Fibroblast of lung (primary cell): Measurements from ENCODE around the gene ARVCF. TPM values are rescaled to one million over a fixed set of nuclear protein-coding genes. Genes with fewer than 3 reads are reported as not detected.

Experiments used
- DNase-seq, 2 donors: peaks; one replicate each; pipeline versions ENCODE4 v3.0.0 to v3.0.0-alpha.2; 2010; ENCODE audit warnings: low read depth in 2 of 2
- H2AFZ ChIP-seq: 2 replicates; pipeline ENCODE4 v1.5.1; 2012; ENCODE audit warnings: low read length, control low read depth, inconsistent platforms
- H3K27ac ChIP-seq: 2 replicates; pipeline ENCODE4 v1.5.1; 2011; ENCODE audit warnings: low read length, control low read depth; ENCODE audit not compliant: insufficient read depth
- H3K27me3 ChIP-seq: 2 replicates; pipeline ENCODE4 v1.5.1; 2011; ENCODE audit warnings: mild to moderate bottlenecking, low read length; ENCODE audit not compliant: control insufficient read depth, insufficient read depth
- H3K36me3 ChIP-seq: 2 replicates; pipeline ENCODE4 v1.5.1; 2011; ENCODE audit warnings: low read length; ENCODE audit not compliant: control insufficient read depth, insufficient read depth
- H3K4me1 ChIP-seq: 2 replicates; pipeline ENCODE4 v1.5.1; 2011; ENCODE audit warnings: low read length; ENCODE audit not compliant: control insufficient read depth, insufficient read depth; ENCODE audit errors: extremely low read depth
- H3K4me2 ChIP-seq: 2 replicates; pipeline ENCODE4 v1.5.1; 2011; ENCODE audit warnings: low read length, control low read depth; ENCODE audit not compliant: insufficient read depth; ENCODE audit errors: extremely low read depth
- H3K4me3 ChIP-seq, 4 experiments: fragments of 200-600 bp in 1 of 4; sonication (generic) in 1 of 4; replicated peaks in 1 of 4; 2 replicates each; pipeline ENCODE4 v1.5.1; 2011 to 2016; ENCODE audit warnings: low read length in 4 of 4, low read depth in 3 of 4, mild to moderate bottlenecking in 3 of 4, control low read depth in 2 of 4, inconsistent platforms in 1 of 4, mixed read lengths in 1 of 4; ENCODE audit not compliant: insufficient read depth in 1 of 4; ENCODE audit errors: control extremely low read depth in 1 of 4
- H3K79me2 ChIP-seq: 2 replicates; pipeline ENCODE4 v1.5.1; 2012; ENCODE audit warnings: mild to moderate bottlenecking, low read length, inconsistent platforms; ENCODE audit not compliant: control insufficient read depth, insufficient read depth
- H3K9ac ChIP-seq: 2 replicates; pipeline ENCODE4 v1.5.1; 2011; ENCODE audit warnings: mild to moderate bottlenecking, low read length, control low read depth; ENCODE audit not compliant: insufficient read depth
- H3K9me3 ChIP-seq: 2 replicates; pipeline ENCODE4 v1.5.1; 2012; ENCODE audit warnings: low read depth, low read length; ENCODE audit not compliant: control insufficient read depth, insufficient read depth
- H4K20me1 ChIP-seq: 2 replicates; pipeline ENCODE4 v1.5.1; 2011; ENCODE audit warnings: low read length; ENCODE audit not compliant: control insufficient read depth, insufficient read depth; ENCODE audit errors: extremely low read depth
- EZH2 ChIP-seq: IDR thresholded peaks from 2 replicates; pipeline ENCODE4 v1.5.1; 2012; ENCODE audit warnings: low read length, control low read depth, mild to moderate bottlenecking; ENCODE audit errors: missing control alignments
- polyA plus RNA-seq, 2 donors: library from polyadenylated mRNA; depleted of rRNA in 1 of 2; stranded (reverse) in 1 of 2; unstranded in 1 of 2; fragments of >200 nt; gene quantifications; 2 replicates each; pipeline ENCODE4 v1.2.1, GENCODE V29; 2011 to 2012; ENCODE audit warnings: missing spikeins in 1 of 2
- total RNA-seq: library from RNA; depleted of rRNA; stranded (reverse); fragments of >200 nt; gene quantifications from 2 replicates; pipeline ENCODE4 v1.2.1, GENCODE V29; 2014
- TF ChIP-seq, protein P1 (sequence below), 2 donors: IDR thresholded peaks in 1 of 2; conservative IDR thresholded peaks in 1 of 2; 1 replicate in 1 of 2; 2 replicates in 1 of 2; pipeline ENCODE4 v1.5.1; 2011 to 2012; ENCODE audit warnings: low read length in 2 of 2, control low read depth in 1 of 2, inconsistent platforms in 1 of 2, low read depth in 1 of 2, mild to moderate bottlenecking in 1 of 2

Gene ARVCF
- total and polyA plus RNA-seq, 2 donors (not counting 1 experiment from before 2014, with no cell fraction given): 2.0 to 15.7 TPM

DNA sequence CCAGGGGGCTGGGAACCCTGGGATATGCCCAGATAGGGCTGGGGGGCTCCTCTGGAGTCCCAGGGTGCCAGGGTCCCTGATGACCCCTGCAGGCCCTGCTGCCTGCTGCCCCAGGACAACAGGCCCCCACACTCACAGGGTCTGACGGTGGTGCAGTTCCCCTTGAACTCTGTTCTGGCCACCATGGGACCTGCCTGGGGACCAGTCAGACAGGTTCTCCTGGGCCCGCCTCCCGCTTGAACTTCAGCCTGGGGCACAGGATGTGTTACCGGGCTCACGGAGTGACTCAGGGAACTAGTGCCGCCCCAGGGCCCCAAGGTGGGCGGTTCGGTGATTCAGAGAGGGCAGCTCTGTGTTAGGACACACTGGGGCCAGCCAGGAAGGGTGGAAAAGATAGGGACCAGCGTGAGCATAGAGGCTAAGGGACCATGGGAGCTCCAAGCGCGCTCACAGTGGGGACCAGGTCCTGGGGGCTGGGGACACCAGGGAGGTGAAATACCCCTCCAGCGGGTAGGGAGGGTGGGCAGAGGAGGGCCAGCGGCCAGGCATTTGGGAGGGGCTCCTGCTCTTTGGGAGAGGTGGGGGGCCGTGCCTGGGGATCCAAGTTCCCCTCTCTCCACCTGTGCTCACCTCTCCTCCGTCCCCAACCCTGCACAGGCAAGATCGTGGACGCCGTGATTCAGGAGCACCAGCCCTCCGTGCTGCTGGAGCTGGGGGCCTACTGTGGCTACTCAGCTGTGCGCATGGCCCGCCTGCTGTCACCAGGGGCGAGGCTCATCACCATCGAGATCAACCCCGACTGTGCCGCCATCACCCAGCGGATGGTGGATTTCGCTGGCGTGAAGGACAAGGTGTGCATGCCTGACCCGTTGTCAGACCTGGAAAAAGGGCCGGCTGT, 53.5 kb downstream of the ARVCF start:
- Histone ChIP-seq H3K27ac (no peak overlapping the region), H3K9me3 (no peaks in the 10 kb centered on the region), H3K4me1 (peaks cover 2% of the 10 kb centered on the region), H3K4me3 (no peak overlapping the region), H3K36me3 (peaks cover 15% of the 10 kb centered on the region), H3K9ac (no peak overlapping the region), H3K4me2 (no peak overlapping the region), H2AFZ (no peak overlapping the region), H3K79me2 (no peaks in the 10 kb centered on the region), H4K20me1 (no peaks in the 10 kb centered on the region), H3K27me3 (no peaks in the 10 kb centered on the region)
- TF ChIP-seq EZH2: no peak
- TF ChIP-seq, protein P1, sequence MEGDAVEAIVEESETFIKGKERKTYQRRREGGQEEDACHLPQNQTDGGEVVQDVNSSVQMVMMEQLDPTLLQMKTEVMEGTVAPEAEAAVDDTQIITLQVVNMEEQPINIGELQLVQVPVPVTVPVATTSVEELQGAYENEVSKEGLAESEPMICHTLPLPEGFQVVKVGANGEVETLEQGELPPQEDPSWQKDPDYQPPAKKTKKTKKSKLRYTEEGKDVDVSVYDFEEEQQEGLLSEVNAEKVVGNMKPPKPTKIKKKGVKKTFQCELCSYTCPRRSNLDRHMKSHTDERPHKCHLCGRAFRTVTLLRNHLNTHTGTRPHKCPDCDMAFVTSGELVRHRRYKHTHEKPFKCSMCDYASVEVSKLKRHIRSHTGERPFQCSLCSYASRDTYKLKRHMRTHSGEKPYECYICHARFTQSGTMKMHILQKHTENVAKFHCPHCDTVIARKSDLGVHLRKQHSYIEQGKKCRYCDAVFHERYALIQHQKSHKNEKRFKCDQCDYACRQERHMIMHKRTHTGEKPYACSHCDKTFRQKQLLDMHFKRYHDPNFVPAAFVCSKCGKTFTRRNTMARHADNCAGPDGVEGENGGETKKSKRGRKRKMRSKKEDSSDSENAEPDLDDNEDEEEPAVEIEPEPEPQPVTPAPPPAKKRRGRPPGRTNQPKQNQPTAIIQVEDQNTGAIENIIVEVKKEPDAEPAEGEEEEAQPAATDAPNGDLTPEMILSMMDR (conservative IDR thresholded peaks at IDR 0.05 in 1 of 2, IDR thresholded peaks at IDR 0.05 in 1 of 2; ENCODE audit: low read depth in 1 of 2, low read length in 2 of 2): no peak
- peak in 1 of 2 donors; percentile 53 for DNase-seq

DNA sequence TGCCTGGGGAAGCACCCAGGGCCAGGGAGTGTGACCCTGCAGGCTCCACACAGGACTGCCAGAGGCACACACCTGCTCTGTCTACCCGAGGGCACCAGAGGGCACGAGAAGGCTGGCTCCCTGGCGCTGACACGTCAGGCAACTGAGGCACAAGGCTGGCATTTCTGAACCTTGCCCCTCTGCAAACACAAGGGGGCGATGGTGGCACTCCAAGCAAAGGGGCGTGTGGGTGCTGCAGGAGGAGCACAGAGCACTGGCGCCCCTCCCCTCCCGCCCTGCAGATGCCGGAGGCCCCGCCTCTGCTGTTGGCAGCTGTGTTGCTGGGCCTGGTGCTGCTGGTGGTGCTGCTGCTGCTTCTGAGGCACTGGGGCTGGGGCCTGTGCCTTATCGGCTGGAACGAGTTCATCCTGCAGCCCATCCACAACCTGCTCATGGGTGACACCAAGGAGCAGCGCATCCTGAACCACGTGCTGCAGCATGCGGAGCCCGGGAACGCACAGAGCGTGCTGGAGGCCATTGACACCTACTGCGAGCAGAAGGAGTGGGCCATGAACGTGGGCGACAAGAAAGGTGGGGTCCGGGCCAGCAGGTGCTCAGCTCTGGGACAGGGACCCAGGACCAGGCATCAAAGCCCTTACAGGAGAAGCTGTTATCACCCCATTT, 54.2 kb downstream of the ARVCF start:
- Histone ChIP-seq H2AFZ (no peak overlapping the region), H3K27me3 (no peaks in the 10 kb centered on the region), H4K20me1 (no peaks in the 10 kb centered on the region), H3K9ac (no peak overlapping the region), H3K4me1 (peaks cover 2% of the 10 kb centered on the region), H3K9me3 (no peaks in the 10 kb centered on the region), H3K79me2 (no peaks in the 10 kb centered on the region), H3K4me2 (no peak overlapping the region), H3K4me3 (no peak overlapping the region), H3K36me3 (peaks cover 17% of the 10 kb centered on the region), H3K27ac (no peak overlapping the region)
- TF ChIP-seq, protein P1 (conservative IDR thresholded peaks at IDR 0.05 in 1 of 2, IDR thresholded peaks at IDR 0.05 in 1 of 2; ENCODE audit: low read depth in 1 of 2, low read length in 2 of 2): peak; percentile 57 to 69
- TF ChIP-seq EZH2: no peak
- DNase-seq: peak; percentile 71 to 76

DNA sequence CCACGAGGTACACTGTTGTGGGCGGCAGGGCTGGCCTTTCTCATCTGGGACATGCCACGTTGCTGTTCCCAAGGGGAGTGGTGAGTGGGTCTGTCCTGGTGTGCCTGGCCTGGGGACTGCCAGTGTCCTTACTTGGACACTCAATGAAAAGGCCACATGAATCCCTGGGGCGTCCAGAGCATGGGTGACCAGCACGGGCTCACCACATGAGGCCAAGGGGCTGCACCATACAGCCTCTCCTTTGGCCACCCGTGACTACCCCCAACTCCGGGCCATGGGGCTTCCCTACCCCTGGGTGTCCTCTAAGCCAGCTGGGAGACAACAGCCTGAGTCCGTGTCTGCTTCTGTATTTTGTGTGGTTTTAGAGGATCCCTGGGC, 54.8 kb downstream of the ARVCF start:
- DNase-seq: no peak
- H4K20me1 ChIP-seq: no peaks in the 10 kb centered on the region
- H3K9ac ChIP-seq: no peak overlapping the region
- no peak overlapping the region for H3K4me3 ChIP-seq
- TF ChIP-seq, protein P1 (conservative IDR thresholded peaks at IDR 0.05 in 1 of 2, IDR thresholded peaks at IDR 0.05 in 1 of 2; ENCODE audit: low read depth in 1 of 2, low read length in 2 of 2): no peak
- TF ChIP-seq EZH2: no peak
- no peaks in the 10 kb centered on the region for H3K27me3 ChIP-seq
- no peak overlapping the region for H2AFZ ChIP-seq
- peaks cover 2% of the 10 kb centered on the region for H3K4me1 ChIP-seq
- no peak overlapping the region for H3K27ac ChIP-seq
- peaks cover 17% of the 10 kb centered on the region for H3K36me3 ChIP-seq
- H3K79me2 ChIP-seq: no peaks in the 10 kb centered on the region
- no peaks in the 10 kb centered on the region for H3K9me3 ChIP-seq
- no peak overlapping the region for H3K4me2 ChIP-seq
